ENCODE results near the gene RBFOX1. TPM values are rescaled to one million over a fixed set of nuclear protein-coding genes. Genes with fewer than 3 reads are reported as not detected.

Gene RBFOX1
- total RNA-seq, 4 donors from 2014 or later: not detected

GRCh38 chr16:7374614-7375174 is 42.0 kb downstream of the RBFOX1 start:
- intact Hi-C loops (cut with DNase I): no loop called here
- no peak overlapping the region for H3K4me3 ChIP-seq
- WGBS: 56% methylated on average over 9 of the region's 9 CpGs
- H3K9me3 ChIP-seq: no peaks in the 10 kb centered on the region
- H3K27ac ChIP-seq (replicated peaks in 1 of 4): no peak overlapping the region
- TF ChIP-seq POLR2A (IDR thresholded peaks at IDR 0.05; ENCODE audit: low read depth) (no peak), POLR2AphosphoS5 (IDR thresholded peaks at IDR 0.05) (no peak), EP300 (IDR thresholded peaks at IDR 0.05) (no peak), CTCF (IDR thresholded peaks at IDR 0.05) (no peak)
- H3K27me3 ChIP-seq: no peaks in the 10 kb centered on the region
- H3K4me1 ChIP-seq: peaks cover 0 to 6% (median 0%) of the 10 kb centered on the region in 4 donors
- no peak for DNase-seq (ENCODE audit: extremely low spot score)
- no peaks in the 10 kb centered on the region for H3K36me3 ChIP-seq

GRCh38 chr16:7376227-7376626 is 43.6 kb downstream of the RBFOX1 start:
- DNase-seq (ENCODE audit: extremely low spot score): no peak
- Histone ChIP-seq H3K27ac (replicated peaks in 1 of 4) (no peak overlapping the region), H3K9me3 (no peaks in the 10 kb centered on the region), H3K4me1 (peaks cover 0 to 5% (median 0%) of the 10 kb centered on the region in 4 donors), H3K36me3 (no peaks in the 10 kb centered on the region), H3K4me3 (no peak overlapping the region), H3K27me3 (no peaks in the 10 kb centered on the region)
- 72% methylated on average over 5 of the region's 5 CpGs for WGBS
- no peak for TF ChIP-seq POLR2A (IDR thresholded peaks at IDR 0.05; ENCODE audit: low read depth)
- TF ChIP-seq POLR2AphosphoS5 (IDR thresholded peaks at IDR 0.05): no peak
- no peak for TF ChIP-seq EP300 (IDR thresholded peaks at IDR 0.05)
- no peak for TF ChIP-seq CTCF (IDR thresholded peaks at IDR 0.05)
- intact Hi-C loops (cut with DNase I): no loop called here

- no peak for DNase-seq (ENCODE audit: extremely low spot score)
- Histone ChIP-seq H3K9me3 (no peaks in the 10 kb centered on the region), H3K27me3 (no peaks in the 10 kb centered on the region), H3K27ac (replicated peaks in 1 of 4) (no peak overlapping the region), H3K36me3 (no peaks in the 10 kb centered on the region), H3K4me1 (peaks cover 0 to 5% (median 0%) of the 10 kb centered on the region in 4 donors), H3K4me3 (no peak overlapping the region)
- 42% methylated on average over 5 of the region's 5 CpGs for WGBS
- intact Hi-C loops (cut with DNase I): no loop called here
- TF ChIP-seq POLR2A (IDR thresholded peaks at IDR 0.05; ENCODE audit: low read depth) (no peak), POLR2AphosphoS5 (IDR thresholded peaks at IDR 0.05) (no peak), CTCF (IDR thresholded peaks at IDR 0.05) (no peak), EP300 (IDR thresholded peaks at IDR 0.05) (no peak)
These were observed 44.6 kb downstream of the RBFOX1 start for GRCh38 chr16:7377231-7377630.

GRCh38 chr16:7378024-7378695 is 45.5 kb downstream of the RBFOX1 start:
- Histone ChIP-seq H3K4me3 (no peak overlapping the region), H3K9me3 (no peaks in the 10 kb centered on the region), H3K36me3 (no peaks in the 10 kb centered on the region), H3K27ac (replicated peaks in 1 of 4) (no peak overlapping the region), H3K4me1 (peaks cover 0 to 5% (median 0%) of the 10 kb centered on the region in 4 donors), H3K27me3 (no peaks in the 10 kb centered on the region)
- TF ChIP-seq POLR2AphosphoS5 (IDR thresholded peaks at IDR 0.05) (no peak), POLR2A (IDR thresholded peaks at IDR 0.05; ENCODE audit: low read depth) (no peak), CTCF (IDR thresholded peaks at IDR 0.05) (no peak), EP300 (IDR thresholded peaks at IDR 0.05) (no peak)
- no peak for DNase-seq (ENCODE audit: extremely low spot score)
- WGBS: 79% methylated on average over 16 of the region's 16 CpGs
- intact Hi-C loops (cut with DNase I): no loop called here
